ENCODE measurements around the gene GPR152.

DNA sequence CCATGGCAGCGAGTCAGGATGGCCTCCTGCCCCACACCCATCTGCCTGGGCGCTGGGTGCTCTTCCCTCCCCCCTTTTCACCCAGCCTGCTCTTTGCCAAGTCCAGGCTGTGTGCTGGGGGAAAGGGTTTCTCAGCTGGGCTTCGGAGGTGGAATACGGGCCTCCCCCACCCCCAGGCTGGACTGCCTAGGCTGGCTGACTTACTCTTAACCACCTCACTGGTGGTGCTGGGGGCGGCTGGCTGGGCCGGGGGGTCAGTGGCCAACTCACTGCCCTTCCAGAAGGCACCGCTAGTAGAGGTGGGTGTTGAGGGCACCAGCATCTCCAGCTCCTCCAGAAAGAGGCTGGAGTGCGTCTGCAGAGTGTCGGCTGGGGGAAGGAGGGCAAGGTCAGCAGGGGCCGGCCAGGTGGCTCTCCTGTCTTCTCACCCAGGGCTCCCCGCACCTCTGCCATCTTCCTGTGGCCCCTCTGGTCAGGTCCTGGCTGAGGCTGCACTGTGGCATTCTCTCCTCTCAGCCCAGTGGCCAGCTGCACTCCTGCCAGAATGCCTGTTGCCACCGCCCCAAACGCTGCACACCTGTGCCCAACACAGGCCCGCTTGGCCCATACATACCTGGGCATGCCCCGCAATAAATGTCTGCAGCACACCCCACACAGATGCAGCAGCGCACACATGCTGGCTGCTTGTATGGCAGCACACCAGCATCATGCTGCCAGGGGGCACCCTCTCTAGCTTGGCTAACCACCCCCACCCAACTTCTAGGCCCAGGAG lies 42.9 kb upstream of the GPR152 start:
- TF ChIP-seq, protein P1, sequence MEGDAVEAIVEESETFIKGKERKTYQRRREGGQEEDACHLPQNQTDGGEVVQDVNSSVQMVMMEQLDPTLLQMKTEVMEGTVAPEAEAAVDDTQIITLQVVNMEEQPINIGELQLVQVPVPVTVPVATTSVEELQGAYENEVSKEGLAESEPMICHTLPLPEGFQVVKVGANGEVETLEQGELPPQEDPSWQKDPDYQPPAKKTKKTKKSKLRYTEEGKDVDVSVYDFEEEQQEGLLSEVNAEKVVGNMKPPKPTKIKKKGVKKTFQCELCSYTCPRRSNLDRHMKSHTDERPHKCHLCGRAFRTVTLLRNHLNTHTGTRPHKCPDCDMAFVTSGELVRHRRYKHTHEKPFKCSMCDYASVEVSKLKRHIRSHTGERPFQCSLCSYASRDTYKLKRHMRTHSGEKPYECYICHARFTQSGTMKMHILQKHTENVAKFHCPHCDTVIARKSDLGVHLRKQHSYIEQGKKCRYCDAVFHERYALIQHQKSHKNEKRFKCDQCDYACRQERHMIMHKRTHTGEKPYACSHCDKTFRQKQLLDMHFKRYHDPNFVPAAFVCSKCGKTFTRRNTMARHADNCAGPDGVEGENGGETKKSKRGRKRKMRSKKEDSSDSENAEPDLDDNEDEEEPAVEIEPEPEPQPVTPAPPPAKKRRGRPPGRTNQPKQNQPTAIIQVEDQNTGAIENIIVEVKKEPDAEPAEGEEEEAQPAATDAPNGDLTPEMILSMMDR (IDR thresholded peaks at IDR 0.05) = no peak
- no peak for TF ChIP-seq POLR2A (IDR thresholded peaks at IDR 0.05)
